ENCODE measurements around the gene NRM.

The NRM gene

GRCh38 chr6:30707281-30707850 lies 16.6 kb upstream of the NRM start:
- TF ChIP-seq CTCF (conservative IDR thresholded peaks at IDR 0.05; ENCODE audit: low read depth, low read length): no peak
- no peak overlapping the region for H3K4me3 ChIP-seq (ENCODE audit: low read depth, low read length)
- DNase-seq (ENCODE audit: low read depth): peak; percentile 83

GRCh38 chr6:30705620-30706019 lies 14.8 kb upstream of the NRM start:
- no peak for TF ChIP-seq CTCF (conservative IDR thresholded peaks at IDR 0.05; ENCODE audit: low read depth, low read length)
- DNase-seq (ENCODE audit: low read depth): no peak
- H3K4me3 ChIP-seq (ENCODE audit: low read depth, low read length): no peak overlapping the region

- DNase-seq (ENCODE audit: low read depth): peak; percentile 63
- no peak for TF ChIP-seq CTCF (conservative IDR thresholded peaks at IDR 0.05; ENCODE audit: low read depth, low read length)
- no peak overlapping the region for H3K4me3 ChIP-seq (ENCODE audit: low read depth, low read length)
These were observed 13.0 kb upstream of the NRM start for GRCh38 chr6:30703821-30704220.

GRCh38 chr6:30703011-30703410 lies 12.2 kb upstream of the NRM start:
- no peak overlapping the region for H3K4me3 ChIP-seq (ENCODE audit: low read depth, low read length)
- DNase-seq (ENCODE audit: low read depth): no peak

GRCh38 chr6:30700340-30700739 lies 9.6 kb upstream of the NRM start:
- no peak overlapping the region for H3K4me3 ChIP-seq (ENCODE audit: low read depth, low read length)
- TF ChIP-seq CTCF (conservative IDR thresholded peaks at IDR 0.05; ENCODE audit: low read depth, low read length): no peak
- DNase-seq (ENCODE audit: low read depth): no peak

More at GRCh38 chr6:30703011-30703410, 12.2 kb upstream of the NRM start:
- TF ChIP-seq CTCF (conservative IDR thresholded peaks at IDR 0.05; ENCODE audit: low read depth, low read length): no peak

GRCh38 chr6:30696432-30696831 lies 5.6 kb upstream of the NRM start:
- H3K4me3 ChIP-seq (ENCODE audit: low read depth, low read length): no peak overlapping the region
- no peak for DNase-seq (ENCODE audit: low read depth)
- no peak for TF ChIP-seq CTCF (conservative IDR thresholded peaks at IDR 0.05; ENCODE audit: low read depth, low read length)

- no peak for TF ChIP-seq CTCF (conservative IDR thresholded peaks at IDR 0.05; ENCODE audit: low read depth, low read length)
- DNase-seq (ENCODE audit: low read depth): no peak
- peak overlapping the region; percentile 69 for H3K4me3 ChIP-seq (ENCODE audit: low read depth, low read length)
These were observed 544 bp upstream of the NRM start for GRCh38 chr6:30691208-30691847.
